GM18870 (cell line): Measurements from ENCODE around the gene STXBP1.

Experiments used
- ATAC-seq: cut with Tn5 transposase; IDR thresholded peaks from one replicate; pipeline ENCODE4 v1.9.1; 2021; ENCODE audit warnings: moderate library complexity; ENCODE audit not compliant: unreplicated experiment

STXBP1 gene

DNA sequence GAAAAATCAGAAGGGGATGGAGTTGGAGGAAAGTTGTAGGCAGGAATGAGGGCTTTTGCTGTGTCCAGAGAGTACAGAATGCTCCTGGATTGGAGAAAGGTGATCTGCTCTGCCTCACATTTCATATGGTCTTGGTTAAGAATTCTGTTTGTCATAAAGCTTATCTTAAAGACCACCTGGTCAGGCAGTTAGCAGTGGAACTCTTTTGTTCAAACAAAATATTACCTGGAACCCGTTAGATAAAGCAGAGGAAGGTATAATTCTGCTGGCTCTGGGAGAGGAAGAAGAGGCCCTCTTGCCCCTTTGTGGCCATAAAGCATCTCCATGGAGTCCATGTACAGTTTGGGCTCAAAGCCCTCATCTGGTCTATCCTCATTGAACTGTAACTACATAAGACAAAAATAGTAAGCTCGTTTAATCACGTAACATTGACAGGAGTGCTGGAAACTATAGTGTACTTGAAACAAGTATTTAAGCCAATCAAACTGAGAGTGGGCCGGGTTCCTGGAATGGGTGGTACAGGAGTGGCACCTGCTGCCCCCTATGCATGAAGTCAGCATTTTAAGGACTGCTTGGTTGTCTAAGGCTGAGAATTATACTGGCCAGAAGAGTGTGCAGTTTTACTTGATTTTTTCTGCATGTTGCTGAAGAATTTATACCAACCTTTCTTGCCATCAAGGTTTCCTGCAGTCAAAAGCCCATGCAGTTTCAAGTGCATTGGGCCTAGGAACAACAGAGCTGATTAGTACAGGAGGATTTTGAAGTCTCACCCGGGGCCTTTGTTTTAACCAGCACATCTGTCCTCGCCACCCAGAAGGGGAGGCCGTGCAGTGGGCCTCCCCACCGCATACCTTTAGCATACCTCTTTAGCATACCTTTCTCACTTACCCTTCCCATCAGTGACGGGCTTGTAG, 39.9 kb downstream of the STXBP1 start:
- no peak for ATAC-seq

DNA sequence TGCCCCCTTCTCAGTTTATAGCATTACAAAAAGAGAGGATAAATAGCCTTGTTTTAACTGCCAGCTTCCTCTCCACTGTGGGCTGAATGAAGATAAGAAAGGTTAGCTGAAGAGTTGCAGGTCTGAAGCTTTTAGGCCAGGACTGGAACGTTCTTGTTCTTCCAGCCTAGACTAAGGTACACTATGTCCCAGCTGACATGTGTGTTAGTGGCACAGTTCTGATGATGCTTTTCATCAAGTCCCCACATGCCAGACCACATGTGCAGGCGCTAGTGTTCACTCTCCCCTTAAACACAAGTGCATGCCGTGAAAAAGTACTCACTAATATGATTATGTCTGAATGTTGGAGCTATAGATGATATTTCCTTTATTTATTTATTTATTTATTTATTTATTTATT, 40.7 kb downstream of the STXBP1 start:
- no peak for ATAC-seq

DNA sequence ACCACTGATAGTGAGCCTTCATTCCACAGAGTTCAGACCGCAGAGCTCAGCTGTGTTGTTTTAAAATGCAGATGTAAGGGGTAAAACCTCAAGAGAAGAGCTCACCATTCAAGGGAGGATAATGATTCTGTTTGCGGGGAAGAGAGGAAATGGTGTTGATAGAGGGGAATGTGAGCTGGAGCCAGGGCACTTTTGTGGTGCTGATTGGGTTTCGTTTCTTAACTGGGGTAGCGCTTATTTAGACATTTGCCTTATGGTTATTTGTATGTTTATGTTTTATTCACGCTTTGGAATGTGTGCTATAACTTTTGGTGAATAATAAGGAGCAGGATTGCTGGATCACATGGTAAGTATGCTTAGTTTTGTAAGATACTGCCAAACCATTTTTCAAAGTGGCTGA, 42.5 kb downstream of the STXBP1 start:
- no peak for ATAC-seq

DNA sequence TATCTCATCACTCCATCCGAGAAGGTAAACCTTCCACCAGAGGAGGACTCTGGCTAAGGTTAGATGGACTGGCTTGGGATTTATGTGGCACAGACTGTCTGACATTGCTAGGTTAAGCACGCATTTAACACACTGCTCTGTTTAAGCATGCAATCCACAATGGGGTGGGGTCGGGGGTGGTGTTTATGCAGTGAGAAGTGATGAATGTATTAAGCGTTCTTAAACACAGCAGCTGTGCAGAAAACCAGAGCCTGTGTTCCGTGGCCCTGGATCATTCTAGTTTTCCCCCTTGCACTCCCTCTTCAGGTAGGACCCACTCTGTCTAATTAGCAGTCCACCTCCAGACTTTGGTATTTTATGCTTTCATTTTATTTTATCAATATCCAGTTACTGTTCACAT, 46.4 kb downstream of the STXBP1 start:
- ATAC-seq: no peak

DNA sequence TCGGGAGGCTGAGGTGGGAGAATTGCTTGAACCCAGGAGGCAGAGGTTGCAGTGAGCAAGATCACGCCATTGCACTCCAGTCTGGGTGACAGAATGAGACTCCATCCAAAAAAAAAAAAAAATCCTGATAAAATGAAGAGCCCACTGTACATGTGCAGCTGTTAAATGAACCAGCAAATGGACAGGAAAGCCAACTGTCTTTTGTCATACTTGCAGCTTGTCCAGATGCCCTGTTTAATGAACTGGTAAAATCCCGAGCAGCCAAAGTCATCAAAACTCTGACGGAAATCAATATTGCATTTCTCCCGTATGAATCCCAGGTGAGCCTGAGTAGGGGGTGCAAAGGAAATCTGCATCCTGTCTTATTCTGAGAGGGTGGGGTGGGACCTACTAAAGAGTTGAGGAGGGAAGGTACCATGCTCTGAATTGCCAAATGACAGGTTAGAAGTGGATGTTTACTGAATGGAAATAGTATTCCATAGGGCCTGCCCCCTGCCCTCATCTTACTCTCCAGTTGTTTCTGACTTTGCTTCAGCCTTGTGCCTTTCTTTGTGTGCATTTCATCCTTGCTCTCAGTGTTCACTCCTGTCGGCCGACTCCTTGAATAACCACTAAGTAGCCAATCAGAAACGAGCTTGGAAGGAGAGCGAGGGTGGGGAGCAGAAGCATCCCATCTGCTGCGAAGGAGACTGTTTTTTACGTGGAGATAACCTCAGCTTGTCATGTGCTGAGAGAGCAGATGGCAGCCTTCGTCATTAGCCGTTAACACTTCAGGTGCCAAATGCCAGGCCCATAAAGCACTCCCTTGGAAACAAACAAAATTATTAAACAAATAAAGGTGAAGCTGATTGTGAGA, 49.0 kb downstream of the STXBP1 start:
- no peak for ATAC-seq

DNA sequence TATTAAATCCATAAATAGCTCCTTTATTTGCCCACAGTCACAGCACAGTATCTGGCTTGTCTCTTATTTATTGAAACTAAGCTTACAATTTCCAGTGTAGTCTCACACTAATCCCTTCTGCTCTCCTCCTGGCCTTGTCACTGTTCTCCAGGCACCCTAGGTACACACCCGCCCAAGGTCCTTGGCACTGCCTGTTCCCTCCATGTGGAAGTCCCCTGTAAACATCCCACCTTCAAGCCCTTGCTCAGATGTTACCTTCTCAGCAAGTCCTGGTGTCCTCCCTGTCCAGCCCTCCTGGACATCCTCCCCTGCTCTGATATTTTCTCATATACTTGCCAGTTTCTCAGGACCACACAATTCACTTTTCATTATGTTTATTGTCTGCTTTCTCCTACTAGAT, 50.5 kb downstream of the STXBP1 start:
- no peak for ATAC-seq

DNA sequence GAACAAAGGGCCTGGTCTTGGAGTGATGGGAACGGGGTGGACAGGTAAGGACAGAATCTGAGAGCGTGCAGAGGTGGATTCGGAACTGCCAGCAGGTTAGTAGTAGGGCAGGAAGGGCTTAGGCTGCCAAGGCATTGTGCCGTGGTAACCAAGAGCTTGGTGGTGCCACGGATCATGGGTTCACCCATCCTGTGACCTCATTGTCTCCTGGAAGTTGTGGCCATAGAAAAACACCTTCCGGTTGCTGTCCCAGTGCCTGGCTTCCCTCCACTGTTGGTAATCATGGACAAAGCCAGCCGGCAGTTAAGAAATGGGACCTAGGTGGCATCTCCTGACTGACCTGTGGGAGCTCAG, 52.2 kb downstream of the STXBP1 start:
- no peak for ATAC-seq

- ATAC-seq: no peak
Observed at GRCh38 chr9:127664678-127665507, 52.8 kb downstream of the STXBP1 start.

- ATAC-seq: no peak
Observed at GRCh38 chr9:127667127-127667844, 55.2 kb downstream of the STXBP1 start.

- no peak for ATAC-seq
Observed at GRCh38 chr9:127667906-127668305, 55.8 kb downstream of the STXBP1 start.

DNA sequence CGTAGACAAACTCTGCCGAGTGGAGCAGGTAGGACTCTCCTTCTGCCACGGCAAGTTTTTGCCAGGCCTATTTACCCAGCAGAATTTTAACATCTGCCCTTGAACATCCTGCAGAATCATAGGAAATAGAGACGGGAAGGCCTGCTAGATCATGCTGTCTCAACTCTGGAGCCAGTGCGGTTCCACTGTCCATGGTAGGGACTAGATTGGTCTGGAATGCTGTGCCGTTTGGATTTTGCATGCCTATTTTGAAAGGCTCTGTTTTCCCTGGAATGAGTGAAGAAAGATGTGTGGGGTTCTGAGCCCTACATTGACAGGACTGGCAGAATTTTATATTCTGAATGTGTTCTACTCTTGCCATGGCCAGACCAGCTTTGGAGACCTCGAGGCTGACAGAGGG, 61.2 kb downstream of the STXBP1 start:
- ATAC-seq: no peak

GRCh38 chr9:127676638-127677037, 64.6 kb downstream of the STXBP1 start:
- no peak for ATAC-seq

DNA sequence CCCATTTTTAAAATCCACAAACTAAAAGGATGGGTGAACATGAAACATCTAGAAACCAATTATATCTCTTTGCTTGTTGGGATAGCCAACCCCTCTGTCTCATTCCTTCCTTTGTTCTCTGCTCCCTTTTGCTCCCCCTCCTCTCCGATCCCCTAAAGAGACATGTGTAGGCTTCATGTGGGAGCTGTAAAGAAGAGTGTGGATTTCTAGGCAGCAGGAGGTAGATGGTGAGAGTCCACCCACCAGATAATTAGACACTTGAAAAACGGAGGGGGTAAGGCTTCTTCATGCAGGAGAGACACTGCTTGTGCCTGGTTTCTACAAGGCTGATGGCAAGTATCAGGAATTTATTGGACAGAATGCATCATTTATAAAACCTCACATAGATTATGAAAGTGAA, 67.4 kb downstream of the STXBP1 start:
- no peak for ATAC-seq

GRCh38 chr9:127680226-127680625, 68.1 kb downstream of the STXBP1 start:
- no peak for ATAC-seq

GRCh38 chr9:127680846-127681245, 68.8 kb downstream of the STXBP1 start:
- ATAC-seq: no peak

DNA sequence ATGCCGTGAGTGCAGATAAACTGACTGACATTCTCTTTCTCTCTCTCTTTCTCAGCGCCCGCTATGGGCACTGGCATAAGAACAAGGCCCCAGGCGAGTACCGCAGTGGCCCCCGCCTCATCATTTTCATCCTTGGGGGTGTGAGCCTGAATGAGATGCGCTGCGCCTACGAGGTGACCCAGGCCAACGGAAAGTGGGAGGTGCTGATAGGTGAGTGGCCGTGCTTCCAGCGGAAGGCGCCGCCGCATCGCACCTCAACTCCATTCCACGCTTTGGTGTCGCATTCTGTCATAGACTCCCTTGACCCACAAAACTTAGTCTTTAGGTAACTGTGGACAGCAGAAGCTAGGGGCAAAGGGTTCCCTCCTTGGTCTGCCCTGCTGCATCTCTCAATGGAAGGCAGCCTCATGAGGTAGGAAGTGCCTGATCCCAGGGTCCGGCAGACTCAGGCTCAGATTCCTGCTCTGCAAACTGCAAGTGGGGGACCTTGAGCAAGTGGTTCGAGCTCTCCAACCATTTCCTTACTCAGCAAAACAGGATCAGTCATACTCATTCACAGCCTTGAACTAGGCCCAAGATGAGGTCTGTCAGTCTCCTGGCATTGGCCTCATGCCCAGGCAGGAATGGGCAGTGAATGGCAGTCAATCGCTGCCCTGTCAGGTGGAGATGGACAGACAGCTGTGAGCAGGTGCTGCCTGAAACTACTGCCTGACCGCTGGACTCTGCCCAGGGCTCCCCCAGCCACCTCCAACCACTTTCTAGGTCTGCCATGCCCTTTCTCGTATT, 70.5 kb downstream of the STXBP1 start:
- ATAC-seq: no peak

GRCh38 chr9:127683723-127684122, 71.6 kb downstream of the STXBP1 start:
- no peak for ATAC-seq

DNA sequence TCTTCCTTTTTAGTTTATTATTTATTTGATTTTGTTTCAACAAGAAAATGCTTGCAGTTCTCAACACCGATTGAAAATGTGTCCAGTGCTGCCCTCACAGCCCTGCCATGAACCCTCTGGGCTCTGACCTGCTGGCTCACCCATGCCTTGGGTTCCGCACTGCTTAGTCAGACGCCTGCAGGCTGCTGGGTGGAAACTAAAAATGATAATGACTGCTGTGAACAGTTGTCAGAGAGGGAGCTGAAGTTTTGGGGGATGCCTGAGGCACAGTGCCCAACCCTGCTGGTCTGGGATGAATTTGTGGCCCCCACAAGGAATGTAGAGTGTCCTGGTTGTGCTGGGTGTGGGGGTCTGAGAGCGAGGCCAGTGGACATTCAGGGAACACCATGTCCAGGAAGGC, 72.5 kb downstream of the STXBP1 start:
- no peak for ATAC-seq

GRCh38 chr9:127686461-127687393, 74.7 kb downstream of the STXBP1 start:
- ATAC-seq: no peak
